DMS153 treated with DMSO at 0.1 percent for 48 hours (cell line): ENCODE results near the gene OXA1L.
"Not testable (repeated sequence)": the region's sequence is repeated elsewhere in the genome, so short reads cannot be mapped to it uniquely, and the experiment has no call there.

Source experiments
- DNase-seq: peaks from one replicate; lab custom pipeline; 2025; ENCODE audit not compliant: unreplicated experiment; lab: John Stamatoyannopoulos, UW

The OXA1L gene

DNA sequence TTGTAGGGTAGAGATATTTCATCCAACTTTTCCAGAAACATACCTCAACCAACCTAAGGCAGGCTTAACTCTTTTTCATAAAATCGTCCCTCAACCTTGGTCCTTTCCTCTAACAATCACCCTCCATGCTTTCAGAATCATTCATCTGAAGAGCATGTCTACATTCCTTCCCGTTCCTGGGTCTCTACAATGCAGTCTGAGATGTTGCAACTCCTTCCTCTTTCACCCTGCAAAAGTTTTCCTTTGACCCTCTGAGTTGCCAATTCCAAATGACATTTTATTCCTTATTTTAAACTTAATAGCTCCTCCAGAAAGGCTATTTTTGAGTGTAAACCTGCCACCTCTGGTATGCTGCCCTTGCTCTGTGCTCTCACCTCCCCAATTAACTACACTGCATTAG is 32.0 kb downstream of the OXA1L start:
- DNase-seq, result no peak

DNA sequence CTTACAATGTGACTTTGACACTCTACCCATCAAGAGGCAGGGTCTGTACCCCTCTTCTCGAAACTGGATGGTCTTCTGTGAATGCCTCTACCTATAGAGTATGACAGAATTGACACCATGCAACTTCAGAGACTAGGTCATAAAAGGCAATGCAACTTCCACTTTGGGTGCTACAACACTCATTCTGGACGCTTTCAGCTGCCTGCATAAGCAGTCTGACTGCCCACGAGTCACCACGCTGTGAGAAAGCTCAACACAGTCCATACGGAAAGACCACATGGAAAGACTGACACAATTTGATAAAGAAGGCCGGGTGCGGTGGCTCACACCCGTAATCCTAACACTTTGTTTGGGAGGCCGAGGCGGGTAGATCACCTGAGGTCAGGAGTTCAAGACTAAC is 33.9 kb downstream of the OXA1L start:
- DNase-seq, result no peak

DNA sequence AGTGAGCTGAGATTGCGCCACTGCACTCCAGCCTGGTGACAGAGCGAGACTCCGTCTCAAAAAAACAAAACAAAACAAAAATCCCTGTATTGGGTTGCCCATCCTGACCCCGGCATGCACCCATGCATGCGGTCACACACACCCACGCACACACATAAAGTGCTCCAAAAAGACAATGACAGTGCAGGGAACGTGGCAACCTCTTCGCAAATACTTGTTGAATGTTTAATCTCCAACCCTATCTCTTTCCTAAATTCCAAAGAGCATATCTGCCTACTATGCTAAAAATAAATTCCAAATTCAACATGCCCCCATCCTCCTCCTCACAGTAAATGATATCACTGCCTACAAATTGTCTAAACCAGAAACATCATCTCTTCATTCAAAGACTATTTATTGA is 35.2 kb downstream of the OXA1L start:
- no peak for DNase-seq

DNA sequence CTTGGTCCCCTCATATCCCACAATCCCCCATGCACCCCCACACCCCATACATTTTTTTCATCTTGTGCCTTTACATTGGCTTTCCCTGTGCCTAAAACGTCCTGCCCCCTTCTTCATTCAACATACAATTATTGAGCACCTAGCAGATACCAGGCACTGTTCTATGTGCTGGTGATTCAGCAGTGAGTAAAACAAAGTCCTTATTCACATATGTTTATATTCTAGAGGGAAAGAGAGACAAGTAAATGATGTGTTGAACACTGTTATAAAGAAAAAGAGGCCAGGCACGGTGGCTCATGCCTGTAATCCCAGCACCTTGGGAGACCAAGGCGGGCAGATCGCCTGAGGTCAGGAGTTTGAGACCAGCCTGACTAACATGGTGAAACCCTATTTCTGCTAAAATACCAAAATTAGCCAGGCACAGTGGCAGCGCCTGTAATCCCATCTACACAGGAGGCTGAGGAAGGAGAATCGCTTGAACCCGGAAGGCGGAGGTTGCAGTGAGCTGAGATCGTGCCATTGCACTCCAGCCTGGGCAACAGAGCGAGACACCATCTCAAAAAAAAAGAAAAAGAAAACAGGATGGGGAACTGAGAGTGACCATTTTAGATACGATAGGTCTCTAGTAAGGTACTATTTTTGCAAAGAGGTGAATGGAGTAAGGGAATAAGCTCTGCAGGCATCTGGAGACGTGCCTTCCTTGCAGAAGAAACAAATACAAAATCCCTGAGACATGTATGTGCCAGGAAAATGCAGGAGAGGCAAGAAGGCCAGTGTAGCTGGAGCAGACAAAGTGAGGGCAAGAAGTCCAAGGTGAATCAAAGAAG is 36.6 kb downstream of the OXA1L start:
- DNase-seq, result no peak

DNA sequence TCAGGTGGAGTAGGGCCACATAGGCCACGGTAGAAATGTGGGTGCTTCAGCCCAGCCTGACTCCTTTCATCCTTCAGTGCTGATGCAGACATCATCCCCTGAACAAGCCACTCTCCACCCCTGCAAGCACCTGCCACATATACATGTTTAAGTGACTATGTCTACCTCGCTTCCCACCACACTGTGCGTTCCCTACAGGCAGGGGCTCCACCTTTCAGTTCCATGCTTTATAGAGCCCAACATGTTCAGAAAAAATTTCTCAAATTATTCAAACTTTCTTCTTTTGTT is 37.1 kb downstream of the OXA1L start:
- DNase-seq, result no peak

DNA sequence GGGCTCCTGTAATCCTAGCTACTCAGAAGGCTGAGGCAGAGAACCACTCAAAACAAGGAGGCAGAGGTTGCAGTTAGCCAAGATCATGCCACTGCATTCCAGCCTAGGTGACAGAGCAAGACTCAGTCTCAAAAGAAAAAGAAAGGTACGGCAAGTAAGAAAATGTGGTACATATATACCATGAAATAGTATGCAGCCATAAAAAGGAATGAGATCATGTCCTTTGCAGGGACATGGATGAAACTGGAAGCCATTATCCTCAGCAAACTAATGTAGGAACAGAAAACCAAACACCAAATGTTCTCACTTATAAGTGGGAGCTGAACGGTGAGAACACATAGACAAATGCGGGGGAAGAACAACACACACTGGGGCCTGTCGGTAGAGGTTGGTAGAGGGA is 38.7 kb downstream of the OXA1L start:
- DNase-seq, result not testable (repeated sequence)

DNA sequence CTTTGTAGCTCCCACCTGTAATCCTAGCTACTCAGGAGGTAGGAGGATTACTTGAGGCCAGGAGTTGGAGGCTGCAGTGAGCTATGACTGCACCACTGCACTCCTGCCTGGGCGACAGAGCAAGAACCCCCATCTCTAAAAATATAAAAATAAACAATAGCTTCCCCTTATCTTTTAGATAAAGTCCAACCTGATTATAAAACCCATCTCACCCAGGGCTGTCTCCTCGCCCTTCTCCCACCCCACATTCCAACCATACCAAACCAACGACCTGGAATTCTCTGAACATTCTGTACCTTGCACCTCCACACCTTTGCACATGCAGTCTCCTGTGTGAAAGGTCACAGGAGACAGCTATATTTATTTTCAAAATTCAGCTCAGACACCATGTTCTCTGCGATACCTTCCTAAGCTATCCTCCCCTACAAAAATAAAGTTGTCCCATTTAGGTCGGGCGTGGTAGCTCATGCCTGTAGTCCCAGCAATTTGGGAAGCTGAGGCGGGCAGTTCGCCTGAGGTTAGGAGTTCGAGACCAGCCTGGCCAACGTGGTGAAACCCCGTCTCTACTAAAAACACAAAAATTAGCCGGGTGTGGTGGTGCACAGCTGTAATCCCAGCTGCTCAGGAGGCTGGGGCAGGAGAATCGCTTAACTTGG is 41.1 kb downstream of the OXA1L start:
- DNase-seq, result no peak

DNA sequence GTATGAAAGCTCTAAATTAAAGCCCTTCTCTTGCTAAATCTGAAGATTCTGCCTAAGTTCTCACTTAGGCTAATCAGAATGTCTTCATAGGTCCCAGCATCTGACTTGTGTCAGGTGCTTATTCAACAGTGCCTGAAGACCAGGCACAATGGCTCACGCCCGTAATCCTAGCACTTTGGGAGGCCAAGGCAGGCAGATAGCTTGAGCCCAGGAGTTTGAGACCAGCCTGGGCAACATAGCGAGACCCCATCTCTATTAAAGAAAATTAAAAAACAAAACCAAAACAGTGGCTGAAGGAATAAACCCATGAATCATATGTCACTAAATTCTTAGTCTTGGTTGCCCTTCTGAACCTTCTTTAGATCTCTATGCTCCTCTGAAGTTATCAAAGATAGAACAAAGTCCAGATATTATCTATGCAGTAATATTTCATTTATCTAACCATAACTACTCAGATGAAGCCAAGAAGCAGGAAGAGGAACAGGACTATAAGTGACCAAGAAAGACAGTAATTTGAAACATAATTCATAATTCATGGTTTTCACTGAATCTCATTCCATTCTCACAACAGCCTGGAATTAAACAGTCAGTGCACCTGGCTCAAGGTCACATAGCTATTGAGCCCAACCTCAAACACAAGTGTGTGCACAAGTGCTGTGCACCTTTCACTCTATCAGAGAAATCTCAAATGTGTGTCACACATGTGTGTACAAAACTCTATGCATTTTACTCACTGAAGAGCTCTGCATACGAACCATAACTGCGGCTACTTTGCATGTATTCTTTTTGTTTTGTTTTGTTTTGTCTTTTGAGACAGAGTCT is 42.1 kb downstream of the OXA1L start:
- no peak for DNase-seq

DNA sequence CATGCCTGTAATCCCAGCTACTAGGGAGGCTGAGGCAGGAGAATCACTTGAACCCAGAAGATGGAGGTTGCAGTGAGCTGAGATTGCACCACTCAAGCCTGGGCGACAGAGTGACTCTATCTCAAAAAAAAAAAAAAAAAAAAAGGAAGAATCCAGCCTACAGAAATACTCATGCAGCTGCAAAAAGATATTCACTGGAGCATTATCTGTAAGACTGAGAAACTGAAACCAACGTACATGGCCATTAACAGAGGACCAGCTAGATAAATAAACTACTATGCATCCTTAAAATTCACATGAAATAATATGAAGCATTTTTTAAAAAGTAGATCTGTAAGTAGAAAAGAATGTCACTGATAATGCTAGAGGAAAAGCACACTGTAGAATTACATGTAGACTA is 45.2 kb downstream of the OXA1L start:
- no peak for DNase-seq

DNA sequence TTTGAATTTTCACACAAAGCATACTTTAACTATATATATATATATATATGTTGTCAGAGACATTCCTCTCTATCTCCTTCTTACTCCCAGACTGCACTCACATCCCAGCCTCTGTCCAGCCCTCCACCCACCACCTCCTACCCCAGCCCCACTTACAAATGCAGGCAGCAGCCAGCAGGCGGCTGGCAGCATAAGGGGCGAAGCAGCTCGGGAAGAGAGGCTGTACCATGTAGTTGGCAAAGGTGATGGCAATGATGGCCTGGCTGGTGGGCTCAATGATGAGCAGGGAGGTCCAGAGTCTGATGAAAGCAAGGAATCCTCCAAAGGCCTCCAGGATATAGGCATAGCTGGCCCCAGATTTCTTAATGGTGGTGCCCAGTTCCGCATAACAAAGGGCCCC is 46.3 kb downstream of the OXA1L start:
- DNase-seq, result no peak

DNA sequence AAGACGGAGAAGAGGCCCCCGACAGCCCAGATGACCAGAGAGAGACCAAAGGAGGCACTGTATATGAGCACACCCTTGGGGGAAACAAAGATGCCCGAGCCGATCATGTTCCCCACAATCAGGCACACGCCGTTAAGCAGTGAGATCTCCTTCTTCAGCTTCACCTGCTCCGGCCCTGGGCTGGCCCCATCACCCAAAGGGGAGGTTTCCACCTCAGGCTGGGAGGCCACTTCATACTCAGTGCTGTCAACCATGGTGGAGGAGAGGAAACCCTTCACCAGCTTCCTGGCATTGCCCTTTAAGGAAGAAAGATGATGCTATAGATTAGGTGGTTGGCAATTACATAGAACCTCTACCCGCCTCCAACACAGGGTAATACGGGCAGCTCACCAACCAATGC is 46.7 kb downstream of the OXA1L start:
- DNase-seq, result no peak

DNA sequence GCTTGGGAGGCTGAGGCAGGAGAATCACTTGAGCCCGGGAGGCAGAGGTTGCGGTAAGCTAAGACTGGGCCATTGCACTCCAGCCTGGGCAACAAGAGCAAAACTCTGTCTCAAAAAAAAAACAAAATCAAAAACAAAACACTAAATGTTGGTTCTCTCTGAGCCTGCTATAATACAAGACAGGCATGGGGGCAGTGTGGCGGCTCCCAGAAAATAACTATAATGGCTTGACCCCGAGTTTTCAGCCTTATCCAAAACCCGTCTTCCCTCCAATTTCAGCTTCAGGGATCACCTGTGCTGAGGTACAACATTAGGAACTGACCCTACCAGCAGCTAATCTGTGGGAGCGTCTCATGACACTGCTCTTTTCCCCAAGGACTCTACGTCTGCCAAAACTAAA is 47.9 kb downstream of the OXA1L start:
- DNase-seq, result no peak

DNA sequence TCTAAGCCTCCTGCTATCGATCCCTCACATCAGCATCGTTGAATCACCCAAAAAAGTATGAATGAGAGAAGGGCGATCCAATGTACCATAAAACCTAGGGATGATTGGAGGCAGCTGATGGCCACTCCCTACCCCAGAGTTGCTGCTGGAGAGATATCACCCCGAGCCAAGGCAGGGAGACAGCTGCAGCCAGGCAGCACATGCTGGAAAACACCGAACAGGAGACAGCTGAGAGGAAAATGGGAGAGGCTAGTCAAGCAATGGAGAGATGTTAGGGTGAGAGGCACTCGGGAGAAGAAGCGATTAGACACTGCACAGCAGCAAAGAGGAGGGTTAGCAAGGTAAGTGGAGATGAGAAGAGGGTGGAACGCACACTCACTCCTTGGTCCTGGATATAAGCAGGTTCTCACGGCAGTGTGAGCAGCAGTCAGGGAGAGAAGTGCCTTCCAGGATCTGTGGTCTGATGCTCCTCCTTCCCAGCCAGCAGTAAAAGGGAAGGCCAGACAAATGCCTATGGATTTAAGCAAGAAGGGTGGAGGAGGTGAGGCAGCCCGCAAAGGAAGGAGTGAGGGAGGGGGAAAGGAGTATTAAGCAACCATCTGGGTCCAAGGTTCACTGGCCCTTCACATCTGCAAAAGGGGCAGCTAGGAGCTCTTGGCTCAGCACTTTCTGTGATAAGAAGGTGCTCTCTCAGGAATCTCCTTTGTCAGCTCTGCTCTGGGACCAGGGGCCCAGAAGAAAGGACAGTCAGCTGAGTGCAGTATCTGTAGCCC is 48.6 kb downstream of the OXA1L start, which contains the start of gene SLC7A7:
TSS of gene SLC7A7 (minus strand) at position 495 of the 773 bp plus-strand sequence. CDS start 2,037 bp downstream, outside the sequence.
- no peak for DNase-seq

DNA sequence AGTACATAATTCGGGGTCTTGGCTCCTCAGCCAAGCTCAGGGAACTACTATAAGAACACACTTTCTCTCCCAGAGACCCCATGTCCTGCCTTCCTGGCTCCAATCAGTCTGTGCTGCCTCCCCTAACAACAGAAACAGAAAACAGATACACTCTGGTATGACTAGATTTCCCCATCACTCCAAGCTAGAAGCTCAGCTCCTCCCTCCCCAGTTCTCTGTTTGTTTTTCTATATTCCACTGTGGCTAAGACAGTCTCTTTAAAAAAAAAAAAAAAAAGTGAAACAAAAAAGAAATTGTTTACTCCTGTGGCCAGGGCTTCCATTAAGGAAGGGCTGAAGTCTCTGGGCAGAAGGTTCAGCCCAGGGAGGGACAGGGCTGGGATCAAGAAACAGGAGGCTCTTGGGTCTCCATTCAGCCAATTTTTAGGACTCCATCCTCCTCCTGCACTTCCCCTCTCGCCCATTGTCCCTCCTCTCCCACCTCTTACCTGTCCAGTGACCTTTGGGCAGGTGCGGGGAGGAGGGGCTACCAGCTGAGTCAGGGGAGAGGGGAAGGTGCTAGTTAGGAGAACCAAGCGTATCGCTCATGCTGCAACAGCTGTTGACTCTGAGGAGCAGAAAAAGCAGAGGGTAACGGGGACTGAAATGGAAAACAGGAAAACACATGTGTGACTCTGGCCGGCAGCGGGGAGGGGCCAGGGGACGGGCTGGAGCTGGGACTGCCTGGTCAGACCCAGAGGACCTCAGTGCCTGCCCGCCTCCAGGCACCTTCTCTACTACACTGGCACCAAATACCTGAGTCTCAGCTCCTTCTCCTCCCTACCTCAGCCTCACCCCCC is 52.9 kb downstream of the OXA1L start:
- DNase-seq, result no peak

DNA sequence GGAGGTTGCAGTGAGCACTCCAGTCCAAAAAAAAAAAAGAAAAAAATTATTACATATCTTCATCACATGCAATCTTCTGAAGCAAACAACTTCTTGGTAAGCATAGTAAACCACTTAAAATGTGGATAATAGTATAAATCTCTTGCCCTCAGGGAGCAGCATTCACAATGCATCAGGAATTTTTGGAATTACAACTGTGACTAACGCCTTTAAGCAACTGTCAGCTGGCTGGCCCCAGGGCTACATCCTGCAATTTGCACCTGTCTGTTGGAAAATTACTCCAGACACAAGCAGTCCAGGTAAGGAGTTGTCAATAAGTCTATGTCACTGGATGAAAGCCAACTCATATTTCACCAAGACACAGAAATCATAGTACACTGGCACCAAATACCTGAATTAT is 54.2 kb downstream of the OXA1L start:
- no peak for DNase-seq

DNA sequence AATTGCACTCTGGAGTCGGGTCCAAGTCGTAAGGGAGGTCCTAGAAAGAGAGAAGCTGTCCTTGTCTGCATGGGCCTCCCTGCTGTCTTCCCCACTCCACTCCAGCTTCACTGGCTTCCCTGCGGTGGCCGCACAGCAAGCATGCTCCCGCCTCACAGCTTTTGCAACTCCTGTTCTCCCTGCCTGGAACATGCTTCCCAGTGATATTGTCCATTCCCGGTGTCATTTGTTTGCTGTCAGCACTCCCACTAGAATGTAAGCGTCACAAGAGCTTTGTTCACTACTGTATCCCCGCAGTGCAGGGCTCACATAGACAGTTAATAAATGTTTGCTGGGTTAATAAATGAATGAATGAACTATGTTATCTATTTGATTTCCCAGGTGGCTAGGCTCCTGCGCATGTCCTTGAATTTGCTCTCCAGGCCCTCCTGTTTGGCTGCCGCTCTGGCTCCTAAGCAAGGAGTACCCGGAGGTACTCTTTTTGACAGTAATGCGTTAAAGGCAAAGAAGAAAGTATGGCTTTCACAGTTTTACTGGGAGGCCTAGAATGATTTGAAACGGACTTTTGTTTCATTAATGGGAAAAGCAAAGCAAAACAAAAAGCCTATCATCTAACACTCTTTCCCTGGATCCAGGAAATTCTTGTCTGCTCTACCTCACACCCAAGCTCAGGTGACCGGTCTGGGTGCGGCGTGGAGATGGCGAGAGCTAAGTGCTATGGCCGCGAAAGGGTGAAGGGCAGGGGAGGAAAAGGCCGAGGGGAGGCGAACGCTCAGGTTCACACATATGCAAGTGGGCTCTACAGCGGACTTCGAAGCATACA is 54.9 kb downstream of the OXA1L start:
- DNase-seq, result no peak

DNA sequence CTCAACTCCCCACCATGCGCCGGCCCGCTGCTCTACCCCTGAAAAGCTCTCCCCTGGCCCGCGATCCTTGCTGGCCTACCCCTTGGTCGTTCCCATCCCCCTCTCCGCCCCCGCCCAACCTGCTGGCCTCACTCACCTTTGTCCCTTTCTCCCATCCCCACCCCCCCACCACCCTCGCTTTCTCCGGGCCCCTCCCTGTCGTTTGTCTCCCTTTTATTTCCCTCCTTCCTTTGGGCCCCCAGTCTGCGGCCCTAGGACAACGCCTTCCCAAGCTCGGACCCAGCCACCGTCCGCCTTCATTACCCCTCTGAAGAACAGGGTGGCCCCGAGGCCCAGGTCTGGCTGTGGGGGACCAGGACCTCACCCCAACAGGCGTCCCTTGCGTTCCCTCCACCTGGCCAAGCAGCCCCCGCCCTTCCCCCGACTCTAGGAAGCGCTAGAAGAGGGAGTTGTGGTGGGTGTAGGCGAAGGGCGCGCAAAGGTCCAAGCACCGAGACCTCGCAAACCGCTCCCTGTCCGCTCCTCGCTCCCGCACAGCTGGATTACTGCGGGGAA is 55.6 kb downstream of the OXA1L start:
- no peak for DNase-seq
